Vagina (tissue), 2 donors: Measurements from ENCODE around the gene GCHFR.

ENCODE experiments used
- CTCF ChIP-seq, 3 experiments: fragments of 450-650 bp in 2 of 3; fragments of 200-600 bp in 1 of 3; sonication (generic) in 1 of 3; IDR thresholded peaks; one replicate each; pipeline ENCODE4 v1.5.1; 2017 to 2019; ENCODE audit warnings: antibody characterized with exemption in 3 of 3, mild to moderate bottlenecking in 2 of 3, moderate library complexity in 2 of 3
- POLR2A ChIP-seq, 2 donors: fragments of 450-650 bp; IDR thresholded peaks; one replicate each; pipeline ENCODE4 v1.6.1; 2017; ENCODE audit warnings: antibody characterized with exemption in 2 of 2, mild to moderate bottlenecking in 2 of 2, moderate library complexity in 2 of 2
- POLR2AphosphoS5 ChIP-seq, 2 donors: sonication (generic); formaldehyde crosslinking; IDR thresholded peaks; one replicate each; pipeline ENCODE4 v1.9.0; 2017; ENCODE audit warnings: antibody characterized with exemption in 2 of 2, mild to moderate bottlenecking in 2 of 2, low read depth in 1 of 2; ENCODE audit not compliant: insufficient read depth in 1 of 2

GRCh38 chr15:40759961-40760360 lies 3.9 kb upstream of the GCHFR start:
- TF ChIP-seq POLR2AphosphoS5 (IDR thresholded peaks at IDR 0.05; ENCODE audit: insufficient read depth in 1 of 2, low read depth in 1 of 2) (no peak), CTCF (IDR thresholded peaks at IDR 0.05) (no peak), POLR2A (IDR thresholded peaks at IDR 0.05) (no peak)
